Mononuclear cell (primary cell): ENCODE results near the gene FFAR1. TPM values are rescaled to one million over a fixed set of nuclear protein-coding genes. Genes with fewer than 3 reads are reported as not detected.
"Not testable (repeated sequence)": the region's sequence is repeated elsewhere in the genome, so short reads cannot be mapped to it uniquely, and the experiment has no call there.

Source experiments
- H3K27me3 ChIP-seq: 2 replicates; pipeline ENCODE4 v1.6.0; 2011; ENCODE audit warnings: low read length, control low read depth; ENCODE audit not compliant: insufficient read depth
- H3K4me1 ChIP-seq: 2 replicates; pipeline ENCODE4 v1.5.1; 2011; ENCODE audit warnings: mild to moderate bottlenecking, low read length, control low read depth; ENCODE audit not compliant: insufficient read depth
- H3K4me3 ChIP-seq: 2 replicates; pipeline ENCODE4 v1.5.1; 2011; ENCODE audit warnings: mild to moderate bottlenecking, low read length, moderate library complexity
- H3K9me3 ChIP-seq: 2 replicates; pipeline ENCODE4 v1.5.1; 2011; ENCODE audit warnings: low read depth, mild to moderate bottlenecking, control low read depth, low read length
- total RNA-seq: library from RNA; depleted of rRNA; stranded (reverse); fragments of >200 nt; gene quantifications from one replicate; pipeline ENCODE4 v1.2.3, GENCODE V29; 2012

Gene FFAR1
- total RNA-seq, 1 donor = 1.9 TPM

DNA sequence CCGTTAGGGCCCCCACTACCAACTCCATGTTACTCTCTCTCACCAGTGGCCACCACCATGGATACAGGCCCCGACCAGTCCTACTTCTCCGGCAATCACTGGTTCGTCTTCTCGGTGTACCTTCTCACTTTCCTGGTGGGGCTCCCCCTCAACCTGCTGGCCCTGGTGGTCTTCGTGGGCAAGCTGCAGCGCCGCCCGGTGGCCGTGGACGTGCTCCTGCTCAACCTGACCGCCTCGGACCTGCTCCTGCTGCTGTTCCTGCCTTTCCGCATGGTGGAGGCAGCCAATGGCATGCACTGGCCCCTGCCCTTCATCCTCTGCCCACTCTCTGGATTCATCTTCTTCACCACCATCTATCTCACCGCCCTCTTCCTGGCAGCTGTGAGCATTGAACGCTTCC lies 11.1 kb downstream of the FFAR1 start:
- H3K4me3 ChIP-seq, H3K27me3 ChIP-seq, H3K9me3 ChIP-seq: not testable (repeated sequence)
- H3K4me1 ChIP-seq = peaks cover 11% of the 10 kb centered on the region

DNA sequence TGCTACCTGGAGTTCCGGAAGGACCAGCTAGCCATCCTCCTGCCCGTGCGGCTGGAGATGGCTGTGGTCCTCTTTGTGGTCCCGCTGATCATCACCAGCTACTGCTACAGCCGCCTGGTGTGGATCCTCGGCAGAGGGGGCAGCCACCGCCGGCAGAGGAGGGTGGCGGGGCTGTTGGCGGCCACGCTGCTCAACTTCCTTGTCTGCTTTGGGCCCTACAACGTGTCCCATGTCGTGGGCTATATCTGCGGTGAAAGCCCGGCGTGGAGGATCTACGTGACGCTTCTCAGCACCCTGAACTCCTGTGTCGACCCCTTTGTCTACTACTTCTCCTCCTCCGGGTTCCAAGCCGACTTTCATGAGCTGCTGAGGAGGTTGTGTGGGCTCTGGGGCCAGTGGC lies 11.7 kb downstream of the FFAR1 start:
- H3K4me3 ChIP-seq, H3K9me3 ChIP-seq, H3K27me3 ChIP-seq: not testable (repeated sequence)
- H3K4me1 ChIP-seq = peaks cover 11% of the 10 kb centered on the region

DNA sequence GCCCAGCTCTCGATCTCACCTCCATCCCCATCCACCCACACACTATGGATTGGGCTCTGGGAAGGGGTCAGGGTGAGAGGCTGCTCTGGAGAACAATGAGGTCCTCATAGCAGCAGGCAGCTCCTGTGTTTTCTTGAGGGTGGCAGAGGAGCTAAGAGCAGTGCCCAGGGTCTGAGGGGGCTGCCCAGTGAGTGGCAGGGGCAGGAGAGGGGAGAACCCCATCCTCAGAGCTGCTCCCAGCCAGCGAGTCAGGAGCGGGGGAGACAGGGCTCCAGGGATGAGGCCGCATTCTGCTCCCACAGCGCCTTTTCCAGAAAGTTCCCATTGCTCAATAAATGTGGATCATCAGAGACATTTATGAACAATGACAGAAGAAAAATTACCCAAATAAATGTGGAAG lies 12.4 kb downstream of the FFAR1 start:
- H3K4me1 ChIP-seq = peaks cover 11% of the 10 kb centered on the region
- not testable (repeated sequence) for H3K4me3 ChIP-seq, H3K27me3 ChIP-seq, H3K9me3 ChIP-seq

DNA sequence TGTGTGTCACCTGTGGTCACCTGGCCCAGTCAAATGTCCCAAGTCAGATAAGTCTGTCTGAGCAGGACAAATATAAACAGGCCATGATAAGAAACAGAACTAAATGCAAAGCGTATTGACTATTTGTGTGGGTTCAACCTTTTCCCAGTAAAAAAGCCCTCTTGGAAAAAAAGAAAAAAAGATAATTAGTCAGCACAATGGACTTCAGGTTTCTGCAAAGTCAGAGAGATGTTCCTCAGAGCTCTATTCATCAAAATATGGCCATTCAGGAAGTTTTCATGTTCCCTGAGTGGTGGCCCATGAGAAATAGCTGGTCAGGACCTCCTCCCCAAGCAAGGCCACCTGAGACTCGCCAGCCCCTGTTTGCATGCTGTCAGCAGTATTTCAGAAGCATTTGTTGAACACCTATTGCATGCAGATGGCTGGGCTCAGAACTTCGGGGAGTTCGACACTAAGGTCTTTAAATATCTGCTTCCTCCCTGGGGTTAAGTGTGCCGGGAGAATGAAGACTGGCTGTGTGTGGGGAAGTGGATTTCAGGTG lies 13.2 kb downstream of the FFAR1 start:
- H3K9me3 ChIP-seq = no peaks in the 10 kb centered on the region
- peaks cover 2% of the 10 kb centered on the region for H3K27me3 ChIP-seq
- H3K4me3 ChIP-seq = no peak overlapping the region
- peaks cover 11% of the 10 kb centered on the region for H3K4me1 ChIP-seq

DNA sequence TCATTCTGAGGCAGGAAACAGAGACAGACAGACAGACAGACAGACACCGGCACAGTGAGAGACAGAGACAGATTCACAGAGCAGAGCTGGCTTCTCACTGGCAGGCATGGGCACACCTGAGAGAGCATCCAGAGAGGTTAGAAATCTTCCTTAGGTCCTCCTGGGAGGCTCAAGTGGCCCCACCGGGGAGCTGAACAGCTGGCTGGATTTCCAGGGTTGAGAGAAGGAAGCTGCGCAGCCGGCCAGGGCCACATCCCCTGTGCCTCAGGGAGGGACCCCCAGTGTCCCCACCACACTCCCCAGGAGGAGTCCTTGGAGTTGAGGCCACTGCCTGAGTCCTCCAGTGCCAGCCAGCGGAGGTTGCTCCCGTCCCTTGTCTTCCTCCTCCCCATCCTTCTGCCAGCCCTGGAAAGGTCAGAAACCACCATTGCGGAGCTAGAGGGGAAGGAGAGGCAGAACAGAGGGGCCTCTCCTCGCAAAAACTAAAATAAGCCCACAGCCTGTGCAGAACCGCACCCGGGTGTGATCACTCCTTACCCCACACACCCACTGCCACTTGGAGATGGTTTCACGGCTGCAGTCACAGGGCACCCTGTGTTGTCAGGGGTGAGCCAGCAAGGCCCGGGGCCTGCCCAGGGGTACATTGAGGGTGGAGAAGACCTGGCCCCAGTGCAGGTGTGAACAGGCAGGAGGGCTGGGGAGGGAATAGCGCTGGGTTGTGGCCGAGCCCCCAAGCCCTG lies 14.7 kb downstream of the FFAR1 start:
- H3K4me3 ChIP-seq = no peak overlapping the region
- peaks cover 3% of the 10 kb centered on the region for H3K27me3 ChIP-seq
- H3K4me1 ChIP-seq = peaks cover 10% of the 10 kb centered on the region
- no peaks in the 10 kb centered on the region for H3K9me3 ChIP-seq

DNA sequence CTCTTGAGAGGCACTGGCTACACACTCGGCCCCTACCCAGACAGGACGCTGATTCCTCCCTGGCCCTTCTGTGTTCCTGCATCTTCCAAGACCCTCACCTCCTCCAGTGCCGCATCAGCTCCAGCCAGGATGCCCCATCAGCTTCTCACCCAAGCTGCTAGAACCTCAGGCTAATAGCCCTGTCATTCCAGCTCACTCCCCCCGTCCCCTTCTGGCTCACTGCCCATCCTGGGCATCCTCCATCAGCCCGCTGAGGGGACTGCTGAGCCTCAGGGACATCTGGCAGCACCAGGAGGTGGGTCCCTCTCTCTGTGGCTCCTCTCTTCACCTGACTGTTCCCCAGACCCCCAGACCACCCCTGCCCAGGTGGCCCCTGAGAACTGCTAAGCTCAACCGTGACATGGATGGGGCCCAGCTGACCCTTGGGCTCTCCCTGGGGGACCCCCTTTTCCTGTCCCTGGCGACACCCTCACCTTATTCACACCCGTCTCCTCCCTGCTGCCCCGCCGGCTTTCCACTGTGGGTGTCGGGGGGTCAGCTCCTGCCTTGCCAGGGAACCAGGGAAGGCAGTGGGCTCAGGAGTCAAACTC lies 15.4 kb downstream of the FFAR1 start:
- H3K27me3 ChIP-seq = peaks cover 3% of the 10 kb centered on the region
- no peak overlapping the region for H3K4me3 ChIP-seq
- H3K9me3 ChIP-seq = no peaks in the 10 kb centered on the region
- H3K4me1 ChIP-seq = peaks cover 3% of the 10 kb centered on the region

DNA sequence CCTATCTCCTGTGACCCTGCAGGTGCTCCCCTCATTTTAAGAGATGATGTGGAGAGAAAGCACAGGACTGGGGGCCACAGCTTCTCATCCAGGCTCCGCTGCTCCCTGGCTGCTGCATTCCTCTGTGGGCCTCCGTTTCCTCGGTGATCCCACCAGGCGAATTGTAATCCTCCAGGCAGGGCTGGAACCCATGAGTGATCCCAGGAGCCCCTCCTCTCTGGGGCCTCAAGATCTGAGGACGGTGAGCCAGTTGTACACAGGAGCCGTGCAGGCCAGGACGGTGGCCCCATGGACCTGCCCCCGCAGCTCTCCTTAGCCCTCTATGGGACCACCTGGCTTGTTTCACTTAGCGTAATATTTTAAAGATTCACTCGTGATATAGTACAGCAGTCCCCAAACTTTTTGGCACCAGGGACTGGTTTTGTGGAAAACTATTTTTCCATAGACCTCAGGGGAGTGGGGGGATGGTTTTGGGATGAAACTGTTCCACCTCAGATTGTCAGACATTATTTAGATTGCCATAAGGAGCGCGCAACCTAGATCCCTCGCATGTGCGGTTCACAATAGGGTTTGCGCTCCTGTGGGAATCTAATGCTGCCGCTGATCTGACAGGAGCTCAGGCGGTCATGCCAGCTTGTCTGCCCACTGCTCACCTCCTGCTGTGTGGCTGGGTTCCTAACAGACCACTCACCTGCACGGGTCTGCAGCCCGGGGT lies 16.2 kb downstream of the FFAR1 start:
- peaks cover 3% of the 10 kb centered on the region for H3K27me3 ChIP-seq
- no peaks in the 10 kb centered on the region for H3K4me1 ChIP-seq
- H3K4me3 ChIP-seq = no peak overlapping the region
- no peaks in the 10 kb centered on the region for H3K9me3 ChIP-seq

DNA sequence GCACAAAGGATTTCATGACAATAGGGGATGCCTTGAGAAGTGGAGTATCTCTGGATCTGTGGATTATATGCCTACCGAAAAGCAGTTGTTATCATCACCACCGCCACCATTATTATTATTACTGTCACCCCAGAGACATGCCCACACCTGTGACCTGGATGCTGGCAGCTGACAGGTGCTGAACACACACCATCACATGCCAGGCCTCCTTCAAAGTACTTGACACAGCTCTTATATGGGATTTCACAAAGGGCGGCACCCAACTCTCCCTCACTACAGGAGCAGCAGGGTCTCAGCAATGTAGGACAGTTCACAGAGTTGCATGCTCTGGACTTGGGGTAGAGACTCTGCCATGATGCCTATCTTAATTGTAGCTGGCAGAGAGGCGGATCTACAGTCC lies 17.6 kb downstream of the FFAR1 start:
- Histone ChIP-seq H3K9me3 (peaks cover 6% of the 10 kb centered on the region), H3K4me1 (no peaks in the 10 kb centered on the region), H3K4me3 (no peak overlapping the region), H3K27me3 (peaks cover 5% of the 10 kb centered on the region)

DNA sequence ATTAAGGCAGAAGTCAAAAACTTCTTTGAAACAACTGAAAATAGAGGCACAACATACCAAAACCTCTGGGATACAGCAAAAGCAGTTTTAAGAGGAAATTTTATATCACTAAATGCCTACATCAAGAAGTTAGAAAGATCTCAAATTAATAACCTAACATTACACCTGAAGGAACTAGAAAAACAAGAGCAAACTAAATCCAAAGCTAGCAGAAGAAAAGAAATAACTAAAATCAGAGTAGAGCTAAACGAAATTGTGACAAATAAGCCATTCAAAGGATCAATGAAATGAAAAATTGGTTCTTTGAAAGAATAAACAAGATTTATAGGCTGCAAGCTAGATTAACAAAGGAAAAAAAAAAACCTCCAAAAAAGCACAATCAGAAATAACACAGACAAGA lies 20.7 kb downstream of the FFAR1 start:
- Histone ChIP-seq H3K4me1 (no peaks in the 10 kb centered on the region), H3K4me3 (no peak overlapping the region), H3K9me3 (peaks cover 6% of the 10 kb centered on the region), H3K27me3 (peaks cover 5% of the 10 kb centered on the region)

DNA sequence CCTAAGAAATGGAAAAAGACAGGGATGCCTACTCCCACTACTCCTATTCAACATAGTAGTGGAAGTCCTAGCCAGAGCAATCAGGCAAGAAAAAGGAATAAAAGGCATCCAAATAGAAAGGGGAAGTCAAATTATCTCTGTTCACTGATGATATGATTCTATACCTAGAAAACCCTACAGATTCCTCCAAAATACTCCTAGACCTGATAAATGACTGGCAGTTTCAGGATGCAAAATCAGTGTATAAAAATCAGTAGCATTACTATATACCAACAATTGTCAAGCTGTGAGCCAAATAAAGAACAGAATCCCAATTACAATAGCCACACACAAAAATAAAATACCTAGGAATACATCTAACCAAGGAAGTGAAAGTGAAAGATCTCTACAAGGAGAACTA lies 21.8 kb downstream of the FFAR1 start:
- H3K9me3 ChIP-seq = peaks cover 6% of the 10 kb centered on the region
- no peaks in the 10 kb centered on the region for H3K4me1 ChIP-seq
- peaks cover 5% of the 10 kb centered on the region for H3K27me3 ChIP-seq
- H3K4me3 ChIP-seq = no peak overlapping the region

DNA sequence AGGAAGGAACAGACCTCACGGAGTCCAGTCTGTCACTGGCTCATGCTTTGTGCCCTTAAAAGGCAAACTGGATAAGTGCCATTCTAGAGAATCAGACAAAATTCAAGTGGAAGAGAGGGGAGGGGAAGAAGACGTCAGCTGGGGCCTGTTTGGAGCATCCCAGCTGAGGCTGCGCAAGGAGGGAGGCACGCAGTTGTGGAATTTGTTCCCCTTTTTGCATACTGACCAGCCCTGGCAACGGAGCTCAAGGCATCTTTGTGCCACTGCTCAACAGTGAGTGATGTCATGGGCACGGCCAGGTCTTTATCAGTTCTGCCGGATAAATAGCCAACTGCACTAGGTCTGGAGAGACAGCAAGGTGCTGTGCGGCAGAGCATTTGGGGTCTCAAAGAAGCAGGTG lies 23.0 kb downstream of the FFAR1 start, which contains the start of gene GPR42:
TSS of gene GPR42 (plus strand) at position 347 of the 400 bp plus-strand sequence. CDS start 292 bp downstream, outside the sequence.
- Histone ChIP-seq H3K27me3 (peaks cover 5% of the 10 kb centered on the region), H3K4me1 (no peaks in the 10 kb centered on the region), H3K4me3 (no peak within 1 kb of the TSS), H3K9me3 (peaks cover 6% of the 10 kb centered on the region)

DNA sequence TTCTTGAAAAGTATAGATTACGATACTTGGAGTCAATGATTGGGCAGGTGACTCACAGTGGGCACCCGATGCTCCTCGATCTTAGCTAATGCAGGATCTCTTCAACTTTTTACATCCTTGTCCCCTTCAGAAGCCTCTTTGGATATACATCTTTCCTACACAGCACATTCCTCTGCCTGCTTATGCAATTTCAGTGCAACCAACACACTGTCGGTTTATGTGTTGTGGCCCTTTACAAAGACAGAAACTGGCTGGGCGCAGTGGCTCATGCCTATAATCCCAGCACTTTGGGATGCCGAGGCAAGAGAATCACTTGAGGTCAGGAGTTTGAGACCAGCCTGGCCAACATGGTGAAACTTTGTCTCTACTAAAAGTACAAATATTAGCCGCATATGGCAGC lies 25.8 kb downstream of the FFAR1 start:
- Histone ChIP-seq H3K27me3 (peaks cover 3% of the 10 kb centered on the region), H3K4me3 (no peak overlapping the region), H3K4me1 (no peaks in the 10 kb centered on the region), H3K9me3 (peaks cover 6% of the 10 kb centered on the region)

DNA sequence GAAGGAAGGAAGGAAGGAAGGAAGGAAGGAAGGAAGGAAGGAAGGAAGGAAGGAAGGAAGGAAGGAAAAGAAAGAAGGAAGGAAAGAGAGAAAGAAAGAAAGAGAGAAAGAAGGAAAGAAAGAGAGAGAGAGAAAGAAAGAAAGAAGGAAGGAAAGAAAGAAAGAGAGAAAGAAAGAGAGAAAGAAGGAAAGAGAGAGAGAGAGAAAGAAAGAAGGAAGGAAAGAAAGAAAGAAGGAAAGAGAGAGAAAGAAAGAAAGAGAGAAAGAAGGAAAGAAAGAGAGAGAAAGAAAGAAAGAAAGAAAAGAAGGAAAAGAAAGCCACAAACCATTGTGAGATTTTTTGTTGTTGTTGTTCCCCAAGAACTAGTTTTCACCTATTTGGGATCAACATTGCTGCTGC lies 26.3 kb downstream of the FFAR1 start:
- not testable (repeated sequence) for H3K9me3 ChIP-seq, H3K4me3 ChIP-seq, H3K27me3 ChIP-seq, H3K4me1 ChIP-seq

DNA sequence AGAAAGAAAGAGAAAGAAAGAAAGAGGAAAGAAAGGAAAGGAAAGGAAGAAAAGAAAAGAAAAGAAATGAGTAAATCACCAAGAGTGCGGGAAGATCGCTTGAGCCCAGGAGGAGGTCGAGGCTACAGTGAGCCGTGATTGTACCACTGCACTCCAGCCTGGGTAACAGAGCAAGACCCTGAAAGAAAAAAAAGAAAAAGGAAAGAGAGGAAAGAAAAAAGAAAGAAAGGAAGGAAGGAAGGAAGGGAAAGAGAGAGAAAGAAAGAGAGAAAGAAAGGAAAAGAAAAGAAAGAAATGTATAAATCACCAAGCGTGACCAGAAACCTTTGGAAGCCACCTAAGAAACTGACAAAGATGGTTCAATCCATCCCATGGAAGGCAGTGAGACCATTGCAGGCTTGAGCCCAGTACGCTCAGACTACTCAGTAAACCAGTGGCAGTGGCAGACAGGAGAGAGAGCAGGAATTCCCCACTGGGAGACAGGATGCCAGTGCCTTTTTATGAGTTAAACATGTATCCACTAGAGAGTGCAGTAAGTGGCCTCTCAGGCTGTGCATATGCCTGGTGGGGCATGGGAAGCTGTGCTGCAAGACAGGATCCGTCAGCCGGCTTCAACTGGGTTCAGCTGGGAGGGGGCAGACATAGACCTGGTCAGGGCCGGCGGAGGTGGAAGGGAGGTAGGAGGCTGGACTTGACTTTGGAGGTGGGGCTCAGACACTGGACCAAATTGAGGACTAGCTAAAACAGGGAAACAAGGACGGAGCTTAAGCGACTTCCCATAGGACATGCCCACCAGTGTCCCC lies 28.0 kb downstream of the FFAR1 start:
- Histone ChIP-seq H3K4me1 (no peaks in the 10 kb centered on the region), H3K4me3 (no peak overlapping the region)

DNA sequence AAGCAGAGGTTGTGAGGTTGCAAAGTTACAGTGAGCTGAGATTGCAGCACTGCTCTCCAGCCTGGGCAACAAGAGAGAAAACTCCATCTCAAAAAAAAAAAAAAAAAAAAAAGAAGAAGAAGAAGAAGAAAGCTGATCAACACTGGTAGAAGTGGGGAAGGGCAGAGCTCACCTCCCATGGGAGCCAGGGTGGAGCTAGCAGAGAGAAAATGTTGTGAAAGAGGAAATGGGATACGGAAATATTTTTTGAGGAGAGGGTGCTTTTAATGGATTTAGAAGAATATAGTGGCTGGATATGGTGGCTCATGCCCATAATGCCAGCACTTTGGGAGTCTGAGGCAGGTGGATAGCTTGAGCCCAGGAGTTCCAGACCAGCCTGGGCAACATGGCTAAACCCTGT lies 30.0 kb downstream of the FFAR1 start:
- Histone ChIP-seq H3K4me3 (no peak overlapping the region), H3K27me3 (no peaks in the 10 kb centered on the region), H3K9me3 (no peaks in the 10 kb centered on the region), H3K4me1 (no peaks in the 10 kb centered on the region)

More for the DNA sequence above, 28.0 kb downstream of the FFAR1 start:
- Histone ChIP-seq H3K27me3 (no peaks in the 10 kb centered on the region), H3K9me3 (no peaks in the 10 kb centered on the region)
